A673 (cell line): Measurements from ENCODE around the gene COL13A1. TPM values are rescaled to one million over a fixed set of nuclear protein-coding genes. Genes with fewer than 3 reads are reported as not detected.
A peak's percentile ranks its signal among the peaks of the same experiment; 100 is the strongest.

Experiments used
- BruUV-seq: library from RNA; stranded (reverse); fragments of 400-500 nt; replicated peaks from 2 replicates; lab custom pipeline; 2021; lab: Mats Ljungman, UMichigan
- CTCF ChIA-PET: fragments of 300-600 bp; sonication (Branson Sonifier 250); formaldehyde crosslinking; loops from one replicate; lab custom pipeline; 2022; ENCODE audit warnings: antibody characterized with exemption; lab: Charles Lee
- POLR2A ChIA-PET: fragments of 300-600 bp; sonication (Branson Sonifier 250); formaldehyde crosslinking; loops from one replicate; lab custom pipeline; 2022; ENCODE audit warnings: antibody characterized with exemption; ENCODE audit not compliant: low non-redundant PET; lab: Charles Lee
- DNase-seq: peaks from one replicate; pipeline ENCODE4 v3.0.0-alpha.2; 2015; ENCODE audit warnings: low spot score
- H3K27ac ChIP-seq: fragments of 200-600 bp; sonication (generic); 2 replicates; pipeline ENCODE4 v1.5.1; 2016; ENCODE audit warnings: mixed run types, low read depth, mild to moderate bottlenecking, mixed read lengths, antibody characterized with exemption, low read length; ENCODE audit not compliant: poor library complexity, severe bottlenecking
- H3K27me3 ChIP-seq: fragments of 200-600 bp; sonication (generic); replicated peaks from 2 replicates; pipeline ENCODE4 v1.6.1; 2017; ENCODE audit warnings: mixed run types, low read depth, mild to moderate bottlenecking, mixed read lengths, antibody characterized with exemption, low read length; ENCODE audit not compliant: insufficient read depth, poor library complexity
- H3K36me3 ChIP-seq: fragments of 200-600 bp; sonication (generic); 2 replicates; pipeline ENCODE4 v1.6.1; 2016; ENCODE audit warnings: mixed run types, mild to moderate bottlenecking, mixed read lengths, antibody characterized with exemption, low read length; ENCODE audit not compliant: insufficient read depth, poor library complexity, severe bottlenecking
- H3K4me1 ChIP-seq: fragments of 200-600 bp; sonication (generic); 2 replicates; pipeline ENCODE4 v1.6.1; 2017; ENCODE audit warnings: mixed run types, mild to moderate bottlenecking, mixed read lengths, antibody characterized with exemption, low read length; ENCODE audit not compliant: insufficient read depth, poor library complexity, severe bottlenecking
- H3K4me3 ChIP-seq: fragments of 200-600 bp; sonication (generic); 2 replicates; pipeline ENCODE4 v1.5.1; 2016; ENCODE audit warnings: low read depth, mixed run types, mild to moderate bottlenecking, mixed read lengths, low read length; ENCODE audit not compliant: poor library complexity, severe bottlenecking
- H3K9me3 ChIP-seq: fragments of 200-600 bp; sonication (generic); 2 replicates; pipeline ENCODE4 v1.6.1; 2016; ENCODE audit warnings: mixed run types, low read depth, mild to moderate bottlenecking, mixed read lengths, antibody characterized with exemption, low read length; ENCODE audit not compliant: poor library complexity, severe bottlenecking
- CTCF ChIP-seq: fragments of 300-800, 200-600 bp; sonication (generic); conservative IDR thresholded peaks from 2 replicates; pipeline ENCODE4 v1.5.1; 2017; ENCODE audit warnings: low read depth, mild to moderate bottlenecking, antibody characterized with exemption, low read length, moderate library complexity, mixed read lengths
- EZH2 ChIP-seq: fragments of 200-600 bp; sonication (generic); IDR thresholded peaks from 2 replicates; pipeline ENCODE4 v1.6.1; 2017; ENCODE audit warnings: borderline replicate concordance, low read depth, mild to moderate bottlenecking, mixed read lengths, antibody characterized with exemption, low read length; ENCODE audit not compliant: poor library complexity, severe bottlenecking
- intact Hi-C: fragments of 100-400 bp; cut with micrococcal nuclease; formaldehyde crosslinking; loops from one replicate; pipeline ENCODE4 v1.10.0; 2022; ENCODE audit not compliant: unreplicated experiment
- total RNA-seq: library from RNA; stranded (reverse); gene quantifications from 2 replicates; pipeline ENCODE4 v1.2.3, GENCODE V29; 2021

COL13A1 gene
- total RNA-seq, 1 experiment from 2014 or later, result 2.0 TPM

- intact Hi-C loops, result loop anchor here (2.0 kb wide), 1 partner anchor 128 kb away; no protein-coding TSS in a partner anchor
- Histone ChIP-seq H3K9me3 (no peaks in the 10 kb centered on the region), H3K4me1 (no peaks in the 10 kb centered on the region), H3K27ac (no peak overlapping the region), H3K27me3 (peaks cover 10% of the 10 kb centered on the region), H3K4me3 (no peak overlapping the region), H3K36me3 (no peaks in the 10 kb centered on the region)
- ChIA-PET POLR2A (interaction anchor here (0.5 kb wide), 1 partner anchor 102 kb away, joined by 3 read pairs; no protein-coding TSS in a partner anchor), CTCF (interaction anchor here (0.6 to 3.4 kb wide), 7 partner anchors 14 to 804 kb away, joined by 3 to 27 read pairs (median 3); no protein-coding TSS in a partner anchor)
- TF ChIP-seq EZH2 (no peak), CTCF (peak; percentile 40)
- no TSS peak for BruUV-seq
- DNase-seq, result peak; percentile 48
These were observed 14.9 kb upstream of the COL13A1 start for GRCh38 chr10:69786791-69787190.

GRCh38 chr10:69787681-69788080 lies 14.0 kb upstream of the COL13A1 start:
- intact Hi-C loops, result loop anchor here (2.0 kb wide), 1 partner anchor 127 kb away; no protein-coding TSS in a partner anchor
- no peaks in the 10 kb centered on the region for H3K9me3 ChIP-seq
- H3K27me3 ChIP-seq, result peaks cover 4% of the 10 kb centered on the region
- no TSS peak for BruUV-seq
- POLR2A ChIA-PET, result no interaction called here
- no peak for TF ChIP-seq CTCF
- no peak for TF ChIP-seq EZH2
- DNase-seq, result no peak
- no peaks in the 10 kb centered on the region for H3K4me1 ChIP-seq
- no peak overlapping the region for H3K27ac ChIP-seq
- no peaks in the 10 kb centered on the region for H3K36me3 ChIP-seq
- no peak overlapping the region for H3K4me3 ChIP-seq
- CTCF ChIA-PET, result interaction anchor here (3.4 kb wide), 1 partner anchor 127 kb away, joined by 27 read pairs; no protein-coding TSS in a partner anchor

GRCh38 chr10:69789164-69789576 lies 12.5 kb upstream of the COL13A1 start:
- ChIA-PET CTCF (interaction anchor here (0.7 to 1.8 kb wide), 3 partner anchors 125 to 318 kb away, joined by 3 to 5 read pairs (median 4); no protein-coding TSS in a partner anchor), POLR2A (interaction anchor here (0.7 kb wide), 1 partner anchor 24 kb away, joined by 5 read pairs; no protein-coding TSS in a partner anchor)
- no TSS peak for BruUV-seq
- Histone ChIP-seq H3K36me3 (no peaks in the 10 kb centered on the region), H3K9me3 (no peaks in the 10 kb centered on the region), H3K4me3 (no peak overlapping the region), H3K27ac (no peak overlapping the region), H3K27me3 (no peaks in the 10 kb centered on the region), H3K4me1 (no peaks in the 10 kb centered on the region)
- no peak for DNase-seq
- intact Hi-C loops, result no loop called here
- TF ChIP-seq CTCF (peak; percentile 81), EZH2 (no peak)
